Measurements from ENCODE around the gene CELA2A.

- TF ChIP-seq EZH2 (IDR thresholded peaks at IDR 0.05; ENCODE audit: low read length, unreplicated experiment) = no peak
- TF ChIP-seq, protein P1, sequence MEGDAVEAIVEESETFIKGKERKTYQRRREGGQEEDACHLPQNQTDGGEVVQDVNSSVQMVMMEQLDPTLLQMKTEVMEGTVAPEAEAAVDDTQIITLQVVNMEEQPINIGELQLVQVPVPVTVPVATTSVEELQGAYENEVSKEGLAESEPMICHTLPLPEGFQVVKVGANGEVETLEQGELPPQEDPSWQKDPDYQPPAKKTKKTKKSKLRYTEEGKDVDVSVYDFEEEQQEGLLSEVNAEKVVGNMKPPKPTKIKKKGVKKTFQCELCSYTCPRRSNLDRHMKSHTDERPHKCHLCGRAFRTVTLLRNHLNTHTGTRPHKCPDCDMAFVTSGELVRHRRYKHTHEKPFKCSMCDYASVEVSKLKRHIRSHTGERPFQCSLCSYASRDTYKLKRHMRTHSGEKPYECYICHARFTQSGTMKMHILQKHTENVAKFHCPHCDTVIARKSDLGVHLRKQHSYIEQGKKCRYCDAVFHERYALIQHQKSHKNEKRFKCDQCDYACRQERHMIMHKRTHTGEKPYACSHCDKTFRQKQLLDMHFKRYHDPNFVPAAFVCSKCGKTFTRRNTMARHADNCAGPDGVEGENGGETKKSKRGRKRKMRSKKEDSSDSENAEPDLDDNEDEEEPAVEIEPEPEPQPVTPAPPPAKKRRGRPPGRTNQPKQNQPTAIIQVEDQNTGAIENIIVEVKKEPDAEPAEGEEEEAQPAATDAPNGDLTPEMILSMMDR (conservative IDR thresholded peaks at IDR 0.05; ENCODE audit: low read depth, low read length) = no peak
These were observed 15.3 kb upstream of the CELA2A start for GRCh38 chr1:15441247-15441646.

Data from PC-3 (cell line).